ENCODE data around the gene MARK1. TPM values are rescaled to one million over a fixed set of nuclear protein-coding genes. Genes with fewer than 3 reads are reported as not detected.
"Not testable (repeated sequence)": the region's sequence is repeated elsewhere in the genome, so short reads cannot be mapped to it uniquely, and the experiment has no call there.

Gene MARK1
- total RNA-seq, 2 donors from 2014 or later = 0.05 to 0.09 TPM

- H3K9me3 Mint-ChIP-seq = no peaks in the 10 kb centered on the region
- H3K4me1 Mint-ChIP-seq = no peaks in the 10 kb centered on the region
- no peak overlapping the region for H3K27ac Mint-ChIP-seq
- H3K4me3 Mint-ChIP-seq = no peak overlapping the region
- no peak for ATAC-seq (replicated peaks)
- H3K36me3 Mint-ChIP-seq (ENCODE audit: low read depth) = no peaks in the 10 kb centered on the region
- H3K27me3 Mint-ChIP-seq = peaks cover 14% of the 10 kb centered on the region
These were observed 35.6 kb downstream of the MARK1 start for GRCh38 chr1:220563564-220563963.

GRCh38 chr1:220564216-220564615 is 36.3 kb downstream of the MARK1 start:
- no peak overlapping the region for H3K27ac Mint-ChIP-seq
- no peaks in the 10 kb centered on the region for H3K9me3 Mint-ChIP-seq
- ATAC-seq (replicated peaks) = no peak
- no peak overlapping the region for H3K4me3 Mint-ChIP-seq
- H3K27me3 Mint-ChIP-seq = peaks cover 15% of the 10 kb centered on the region
- no peaks in the 10 kb centered on the region for H3K36me3 Mint-ChIP-seq (ENCODE audit: low read depth)
- no peaks in the 10 kb centered on the region for H3K4me1 Mint-ChIP-seq

GRCh38 chr1:220565670-220566069 is 37.7 kb downstream of the MARK1 start:
- no peak for ATAC-seq (replicated peaks)
- no peak overlapping the region for H3K27ac Mint-ChIP-seq
- peaks cover 15% of the 10 kb centered on the region for H3K27me3 Mint-ChIP-seq
- no peaks in the 10 kb centered on the region for H3K9me3 Mint-ChIP-seq
- H3K4me3 Mint-ChIP-seq = no peak overlapping the region
- H3K4me1 Mint-ChIP-seq = no peaks in the 10 kb centered on the region
- H3K36me3 Mint-ChIP-seq (ENCODE audit: low read depth) = no peaks in the 10 kb centered on the region

- Mint-ChIP-seq H3K9me3 (no peaks in the 10 kb centered on the region), H3K27me3 (peaks cover 19% of the 10 kb centered on the region), H3K4me1 (no peaks in the 10 kb centered on the region), H3K4me3 (no peak overlapping the region), H3K27ac (no peak overlapping the region), H3K36me3 (ENCODE audit: low read depth) (no peaks in the 10 kb centered on the region)
- no peak for ATAC-seq (replicated peaks)
These were observed 38.9 kb downstream of the MARK1 start for GRCh38 chr1:220566869-220567268.

GRCh38 chr1:220572416-220572815 is 44.5 kb downstream of the MARK1 start:
- Mint-ChIP-seq H3K36me3 (ENCODE audit: low read depth) (no peaks in the 10 kb centered on the region), H3K4me1 (no peaks in the 10 kb centered on the region), H3K27ac (no peak overlapping the region), H3K9me3 (peaks cover 14% of the 10 kb centered on the region), H3K4me3 (no peak overlapping the region), H3K27me3 (peaks cover 33% of the 10 kb centered on the region)
- no peak for ATAC-seq (replicated peaks)

GRCh38 chr1:220573836-220574235 is 45.9 kb downstream of the MARK1 start:
- H3K27me3 Mint-ChIP-seq = peaks cover 32% of the 10 kb centered on the region
- H3K36me3 Mint-ChIP-seq (ENCODE audit: low read depth) = no peaks in the 10 kb centered on the region
- no peak overlapping the region for H3K27ac Mint-ChIP-seq
- peaks cover 14% of the 10 kb centered on the region for H3K9me3 Mint-ChIP-seq
- no peak overlapping the region for H3K4me3 Mint-ChIP-seq
- no peak for ATAC-seq (replicated peaks)
- no peaks in the 10 kb centered on the region for H3K4me1 Mint-ChIP-seq

GRCh38 chr1:220575718-220576497 is 48.0 kb downstream of the MARK1 start:
- no peaks in the 10 kb centered on the region for H3K4me1 Mint-ChIP-seq
- ATAC-seq (replicated peaks) = no peak
- peaks cover 36% of the 10 kb centered on the region for H3K27me3 Mint-ChIP-seq
- H3K27ac Mint-ChIP-seq = no peak overlapping the region
- no peak overlapping the region for H3K4me3 Mint-ChIP-seq
- H3K36me3 Mint-ChIP-seq (ENCODE audit: low read depth) = no peaks in the 10 kb centered on the region
- peaks cover 14% of the 10 kb centered on the region for H3K9me3 Mint-ChIP-seq

- H3K27ac Mint-ChIP-seq = no peak overlapping the region
- H3K9me3 Mint-ChIP-seq = peaks cover 13% of the 10 kb centered on the region
These were observed 50.0 kb downstream of the MARK1 start for GRCh38 chr1:220577926-220578325.

GRCh38 chr1:220579317-220579716 is 51.4 kb downstream of the MARK1 start:
- H3K36me3 Mint-ChIP-seq (ENCODE audit: low read depth) = no peaks in the 10 kb centered on the region
- no peak overlapping the region for H3K4me3 Mint-ChIP-seq
- H3K9me3 Mint-ChIP-seq = peaks cover under 1% of the 10 kb centered on the region
- no peaks in the 10 kb centered on the region for H3K4me1 Mint-ChIP-seq
- H3K27me3 Mint-ChIP-seq = peaks cover 23% of the 10 kb centered on the region
- H3K27ac Mint-ChIP-seq = no peak overlapping the region
- ATAC-seq (replicated peaks) = no peak

More at GRCh38 chr1:220577926-220578325, 50.0 kb downstream of the MARK1 start:
- Mint-ChIP-seq H3K27me3 (peaks cover 30% of the 10 kb centered on the region), H3K4me1 (no peaks in the 10 kb centered on the region), H3K4me3 (no peak overlapping the region), H3K36me3 (ENCODE audit: low read depth) (no peaks in the 10 kb centered on the region)
- no peak for ATAC-seq (replicated peaks)

- no peaks in the 10 kb centered on the region for H3K9me3 Mint-ChIP-seq
- peaks cover 16% of the 10 kb centered on the region for H3K27me3 Mint-ChIP-seq
- no peak overlapping the region for H3K4me3 Mint-ChIP-seq
- no peak for ATAC-seq (replicated peaks)
- H3K27ac Mint-ChIP-seq = no peak overlapping the region
- H3K4me1 Mint-ChIP-seq = no peaks in the 10 kb centered on the region
- H3K36me3 Mint-ChIP-seq (ENCODE audit: low read depth) = no peaks in the 10 kb centered on the region
These were observed 64.8 kb downstream of the MARK1 start for GRCh38 chr1:220592714-220593113.

GRCh38 chr1:220594356-220594755 is 66.4 kb downstream of the MARK1 start:
- no peaks in the 10 kb centered on the region for H3K36me3 Mint-ChIP-seq (ENCODE audit: low read depth)
- no peaks in the 10 kb centered on the region for H3K4me1 Mint-ChIP-seq
- no peaks in the 10 kb centered on the region for H3K9me3 Mint-ChIP-seq
- no peak overlapping the region for H3K27ac Mint-ChIP-seq
- ATAC-seq (replicated peaks) = no peak
- peaks cover 13% of the 10 kb centered on the region for H3K27me3 Mint-ChIP-seq
- no peak overlapping the region for H3K4me3 Mint-ChIP-seq

GRCh38 chr1:220595179-220595578 is 67.2 kb downstream of the MARK1 start:
- no peak overlapping the region for H3K4me3 Mint-ChIP-seq
- ATAC-seq (replicated peaks) = no peak
- no peak overlapping the region for H3K27ac Mint-ChIP-seq
- no peaks in the 10 kb centered on the region for H3K36me3 Mint-ChIP-seq (ENCODE audit: low read depth)
- no peaks in the 10 kb centered on the region for H3K4me1 Mint-ChIP-seq
- no peaks in the 10 kb centered on the region for H3K9me3 Mint-ChIP-seq
- peaks cover 13% of the 10 kb centered on the region for H3K27me3 Mint-ChIP-seq

GRCh38 chr1:220604926-220605325 is 77.0 kb downstream of the MARK1 start:
- Mint-ChIP-seq H3K27me3 (peaks cover under 1% of the 10 kb centered on the region), H3K9me3 (peaks cover 3% of the 10 kb centered on the region), H3K4me3 (no peak overlapping the region), H3K27ac (no peak overlapping the region), H3K36me3 (ENCODE audit: low read depth) (no peaks in the 10 kb centered on the region), H3K4me1 (no peaks in the 10 kb centered on the region)
- no peak for ATAC-seq (replicated peaks)

GRCh38 chr1:220605651-220606050 is 77.7 kb downstream of the MARK1 start:
- ATAC-seq (replicated peaks); H3K4me1 Mint-ChIP-seq; H3K9me3 Mint-ChIP-seq; H3K27ac Mint-ChIP-seq; H3K4me3 Mint-ChIP-seq; H3K36me3 Mint-ChIP-seq (ENCODE audit: low read depth); H3K27me3 Mint-ChIP-seq: not testable (repeated sequence)

- not testable (repeated sequence) for H3K27ac Mint-ChIP-seq; ATAC-seq (replicated peaks); H3K4me3 Mint-ChIP-seq; H3K36me3 Mint-ChIP-seq (ENCODE audit: low read depth); H3K4me1 Mint-ChIP-seq; H3K27me3 Mint-ChIP-seq; H3K9me3 Mint-ChIP-seq
These were observed 83.2 kb downstream of the MARK1 start for GRCh38 chr1:220611100-220611499.
